Natural killer cell (primary cell): ENCODE measurements around the gene USP44. TPM values are rescaled to one million over a fixed set of nuclear protein-coding genes. Genes with fewer than 3 reads are reported as not detected.

Source experiments
- ATAC-seq, 3 donors: fragments of 150-1000 bp in 2 of 3; fragments of 200-7000 bp in 1 of 3; cut with Tn5 transposase; 1 replicate in 1 of 3; 2 replicates in 2 of 3; pipeline ENCODE4 v1.10.0; 2021; ENCODE audit warnings: mild to moderate bottlenecking in 2 of 3, moderate library complexity in 2 of 3
- DNase-seq, 2 donors: peaks; one replicate each; pipeline versions ENCODE4 v3.0.0 to v3.0.0-alpha.2; 2013 to 2021; ENCODE audit warnings: mixed read lengths in 1 of 2
- H3K27ac ChIP-seq: one replicate; pipeline ENCODE4 v1.5.1; 2013; ENCODE audit warnings: mild to moderate bottlenecking, low read length
- H3K27me3 ChIP-seq: one replicate; pipeline ENCODE4 v1.6.1; 2013; ENCODE audit warnings: low read length; ENCODE audit not compliant: control insufficient read depth, insufficient read depth
- H3K36me3 ChIP-seq: one replicate; pipeline ENCODE4 v1.6.1; 2013; ENCODE audit warnings: low read length; ENCODE audit not compliant: control insufficient read depth, insufficient read depth
- H3K4me1 ChIP-seq: one replicate; pipeline ENCODE4 v1.6.1; 2013; ENCODE audit warnings: low read length; ENCODE audit not compliant: control insufficient read depth, insufficient read depth
- H3K4me3 ChIP-seq: one replicate; pipeline ENCODE4 v1.5.1; 2013; ENCODE audit warnings: low read length
- H3K9me3 ChIP-seq: one replicate; pipeline ENCODE4 v1.6.1; 2013; ENCODE audit warnings: low read length; ENCODE audit not compliant: control insufficient read depth, insufficient read depth
- H3K27ac Mint-ChIP-seq, 2 donors: one replicate each; pipeline ENCODE4 v1.8.0; 2022; ENCODE audit warnings: mild to moderate bottlenecking in 2 of 2, mixed read lengths in 2 of 2, moderate library complexity in 1 of 2
- H3K27me3 Mint-ChIP-seq, 2 donors: one replicate each; pipeline ENCODE4 v1.8.0; 2022; ENCODE audit warnings: low read depth in 2 of 2, mixed read lengths in 2 of 2
- H3K36me3 Mint-ChIP-seq: one replicate; pipeline ENCODE4 v1.8.0; 2022; ENCODE audit warnings: mixed read lengths
- H3K4me1 Mint-ChIP-seq, 2 donors: one replicate each; pipeline ENCODE4 v1.8.0; 2022; ENCODE audit warnings: mixed read lengths in 2 of 2
- H3K4me3 Mint-ChIP-seq: one replicate; pipeline ENCODE4 v1.8.0; 2022; ENCODE audit warnings: mild to moderate bottlenecking, moderate library complexity, mixed read lengths
- H3K9me3 Mint-ChIP-seq, 2 donors: one replicate each; pipeline ENCODE4 v1.8.0; 2022; ENCODE audit warnings: mixed read lengths in 2 of 2
- CTCF ChIP-seq: fragments of 200-600 bp; IDR thresholded peaks from one replicate; pipeline ENCODE4 v1.8.0; 2022; ENCODE audit warnings: antibody characterized with exemption
- WGBS: methylation state at CpG from one replicate; pipeline ENCODE4 v1.1.7; 2013; ENCODE audit warnings: missing lambda C conversion rate; ENCODE audit not compliant: insufficient coverage; 5-methylcytosine and 5-hydroxymethylcytosine counted together
- intact Hi-C: fragments of 100-400 bp; cut with micrococcal nuclease; formaldehyde crosslinking; loops from one replicate; pipeline ENCODE4 v1.14.2; 2022
- total RNA-seq, 4 donors: library from RNA; stranded (reverse); fragments of 120-200 nt in 1 of 4; gene quantifications; one replicate each; pipeline versions ENCODE4 v1.2.3 to v1.2.4, GENCODE V29; 2013 to 2022

The USP44 gene
- total RNA-seq, 3 donors from 2014 or later (not counting 1 experiment from before 2014, with no cell fraction given), result 0.09 to 1.8 (median 0.63) TPM

DNA sequence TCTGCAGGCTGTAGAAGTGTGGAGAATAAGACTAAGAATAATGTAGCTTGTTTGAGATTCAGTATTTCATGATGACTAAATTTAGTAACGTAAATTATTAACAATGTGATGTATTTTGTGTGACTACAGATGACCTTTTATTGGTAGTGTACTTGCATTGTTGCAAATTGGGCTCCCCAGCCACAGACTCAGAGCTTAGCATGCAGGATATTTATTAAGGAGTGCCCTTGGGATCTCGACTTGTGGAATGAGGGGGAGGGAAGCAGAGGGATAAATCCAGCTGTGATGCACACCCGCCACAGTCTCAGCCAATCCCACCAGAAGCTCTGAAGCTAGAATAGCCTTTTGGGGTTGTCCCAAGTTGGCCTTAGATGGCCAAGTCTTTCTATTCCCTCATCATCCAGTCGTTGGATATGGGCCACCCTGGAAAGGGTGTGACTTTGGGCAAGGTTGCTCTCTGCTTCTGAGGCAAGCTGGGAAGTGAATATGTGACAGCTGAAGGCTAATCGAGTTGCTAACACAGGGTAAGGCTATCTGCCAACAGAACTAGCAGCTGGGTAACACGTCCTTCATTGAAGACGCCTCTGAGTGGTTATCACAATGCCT is 42.1 kb upstream of the USP44 start:
- intact Hi-C loops, result no loop called here
- Histone ChIP-seq H3K27me3 (peaks cover 2% of the 10 kb centered on the region), H3K9me3 (no peaks in the 10 kb centered on the region), H3K4me3 (no peak overlapping the region), H3K27ac (no peak overlapping the region), H3K4me1 (no peaks in the 10 kb centered on the region), H3K36me3 (no peaks in the 10 kb centered on the region)
- H3K27me3 Mint-ChIP-seq, result peaks cover 7 to 14% of the 10 kb centered on the region in 2 donors
- no peaks in the 10 kb centered on the region for H3K9me3 Mint-ChIP-seq
- ATAC-seq, result no peak
- H3K4me1 Mint-ChIP-seq, result no peaks in the 10 kb centered on the region
- DNase-seq, result no peak
- no peak overlapping the region for H3K27ac Mint-ChIP-seq
- WGBS, result 81% methylated on average over 7 of the region's 7 CpGs
- no peak for TF ChIP-seq CTCF
- H3K36me3 Mint-ChIP-seq, result no peaks in the 10 kb centered on the region
- no peak overlapping the region for H3K4me3 Mint-ChIP-seq

GRCh38 chr12:95591731-95592130 is 40.5 kb upstream of the USP44 start:
- H3K9me3 Mint-ChIP-seq, result no peaks in the 10 kb centered on the region
- WGBS, result 0% methylated on average over 1 of the region's 2 CpGs
- ATAC-seq (no peak), DNase-seq (no peak)
- peaks cover 10 to 22% of the 10 kb centered on the region in 2 donors for H3K27me3 Mint-ChIP-seq
- Histone ChIP-seq H3K4me1 (no peaks in the 10 kb centered on the region), H3K27ac (no peak overlapping the region), H3K36me3 (no peaks in the 10 kb centered on the region), H3K9me3 (no peaks in the 10 kb centered on the region), H3K4me3 (no peak overlapping the region), H3K27me3 (peaks cover 2% of the 10 kb centered on the region)
- TF ChIP-seq CTCF, result no peak
- no peaks in the 10 kb centered on the region for H3K4me1 Mint-ChIP-seq
- no peak overlapping the region for H3K4me3 Mint-ChIP-seq
- intact Hi-C loops, result no loop called here
- H3K36me3 Mint-ChIP-seq, result no peaks in the 10 kb centered on the region
- H3K27ac Mint-ChIP-seq, result no peak overlapping the region

GRCh38 chr12:95590775-95591174 is 39.5 kb upstream of the USP44 start:
- no peaks in the 10 kb centered on the region for H3K36me3 Mint-ChIP-seq
- no peaks in the 10 kb centered on the region for H3K9me3 ChIP-seq
- H3K27me3 ChIP-seq, result peaks cover 2% of the 10 kb centered on the region
- no peak for DNase-seq
- no peak overlapping the region for H3K4me3 ChIP-seq
- H3K4me3 Mint-ChIP-seq, result no peak overlapping the region
- peaks cover 10 to 22% of the 10 kb centered on the region in 2 donors for H3K27me3 Mint-ChIP-seq
- no peak overlapping the region for H3K27ac Mint-ChIP-seq
- WGBS, result 89% methylated on average over 2 of the region's 2 CpGs
- H3K9me3 Mint-ChIP-seq, result no peaks in the 10 kb centered on the region
- H3K4me1 ChIP-seq, result no peaks in the 10 kb centered on the region
- no peak for ATAC-seq
- no peak overlapping the region for H3K27ac ChIP-seq
- H3K36me3 ChIP-seq, result no peaks in the 10 kb centered on the region
- no peaks in the 10 kb centered on the region for H3K4me1 Mint-ChIP-seq
- no peak for TF ChIP-seq CTCF
- intact Hi-C loops, result no loop called here

DNA sequence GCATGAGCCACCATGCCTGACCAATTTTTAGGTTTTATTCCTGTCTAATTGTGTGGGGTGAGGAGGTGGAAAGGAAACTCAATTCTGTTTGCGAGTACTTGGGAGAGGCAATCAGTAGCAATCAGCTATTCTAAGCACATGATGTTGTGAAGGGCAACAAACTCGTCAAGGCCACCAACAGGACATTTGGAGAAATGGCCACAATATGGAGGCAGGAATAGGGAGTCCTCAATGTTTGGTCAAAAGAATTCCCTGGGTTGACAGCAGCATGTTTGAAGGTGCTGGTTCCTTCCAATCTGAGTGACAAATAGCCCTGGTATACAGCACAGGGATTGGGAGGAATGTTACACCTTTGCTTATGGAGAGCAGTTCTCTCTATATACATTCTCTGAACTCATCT is 32.7 kb upstream of the USP44 start:
- no peaks in the 10 kb centered on the region for H3K36me3 ChIP-seq
- Mint-ChIP-seq H3K4me3 (no peak overlapping the region), H3K36me3 (no peaks in the 10 kb centered on the region), H3K9me3 (no peaks in the 10 kb centered on the region), H3K4me1 (no peaks in the 10 kb centered on the region), H3K27ac (no peak overlapping the region), H3K27me3 (peaks cover 5 to 15% of the 10 kb centered on the region in 2 donors)
- 86% methylated on average over 2 of the region's 2 CpGs for WGBS
- intact Hi-C loops, result no loop called here
- peaks cover 2% of the 10 kb centered on the region for H3K27me3 ChIP-seq
- H3K4me1 ChIP-seq, result no peaks in the 10 kb centered on the region
- DNase-seq, result no peak
- H3K27ac ChIP-seq, result no peak overlapping the region
- no peaks in the 10 kb centered on the region for H3K9me3 ChIP-seq
- ATAC-seq, result no peak
- H3K4me3 ChIP-seq, result no peak overlapping the region
- TF ChIP-seq CTCF, result no peak
